HEK293 (cell line): Measurements from ENCODE around the gene TAS2R3.

Source experiments
- RBAK ChIP-seq: fragments of 450-650 bp; formaldehyde crosslinking; IDR thresholded peaks from 2 replicates; pipeline ENCODE4 v1.5.1; 2016; ENCODE audit warnings: missing biosample characterization, missing genetic modification characterization
- ZBTB11 ChIP-seq: fragments of 450-650 bp; formaldehyde crosslinking; conservative IDR thresholded peaks from 2 replicates; pipeline ENCODE4 v1.5.1; 2016; ENCODE audit warnings: low read depth, missing biosample characterization, missing genetic modification characterization
- TF ChIP-seq, protein P1 (sequence below): fragments of 450-650 bp; formaldehyde crosslinking; IDR thresholded peaks from 2 replicates; pipeline ENCODE4 v1.5.1; 2016; ENCODE audit warnings: missing biosample characterization, missing genetic modification characterization

DNA sequence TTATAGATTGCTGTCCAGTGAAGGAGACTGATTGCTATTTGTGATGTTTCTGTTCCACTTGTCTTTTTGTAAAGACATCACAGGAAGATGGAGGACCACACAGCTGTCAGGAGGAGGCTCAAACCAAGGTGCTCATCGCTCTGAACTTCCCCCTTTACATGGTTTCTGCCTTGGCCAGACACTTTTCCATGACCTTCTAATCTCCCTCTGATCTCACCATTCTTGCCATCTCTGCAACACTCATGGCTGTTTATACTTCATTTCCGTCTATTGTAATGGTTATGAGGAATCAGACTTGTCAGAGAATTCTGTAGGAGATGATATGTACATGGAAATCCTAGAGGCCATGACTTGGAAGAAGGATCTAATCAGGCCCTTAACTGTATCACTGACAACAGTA, 24.4 kb downstream of the TAS2R3 start:
- TF ChIP-seq, protein P1, sequence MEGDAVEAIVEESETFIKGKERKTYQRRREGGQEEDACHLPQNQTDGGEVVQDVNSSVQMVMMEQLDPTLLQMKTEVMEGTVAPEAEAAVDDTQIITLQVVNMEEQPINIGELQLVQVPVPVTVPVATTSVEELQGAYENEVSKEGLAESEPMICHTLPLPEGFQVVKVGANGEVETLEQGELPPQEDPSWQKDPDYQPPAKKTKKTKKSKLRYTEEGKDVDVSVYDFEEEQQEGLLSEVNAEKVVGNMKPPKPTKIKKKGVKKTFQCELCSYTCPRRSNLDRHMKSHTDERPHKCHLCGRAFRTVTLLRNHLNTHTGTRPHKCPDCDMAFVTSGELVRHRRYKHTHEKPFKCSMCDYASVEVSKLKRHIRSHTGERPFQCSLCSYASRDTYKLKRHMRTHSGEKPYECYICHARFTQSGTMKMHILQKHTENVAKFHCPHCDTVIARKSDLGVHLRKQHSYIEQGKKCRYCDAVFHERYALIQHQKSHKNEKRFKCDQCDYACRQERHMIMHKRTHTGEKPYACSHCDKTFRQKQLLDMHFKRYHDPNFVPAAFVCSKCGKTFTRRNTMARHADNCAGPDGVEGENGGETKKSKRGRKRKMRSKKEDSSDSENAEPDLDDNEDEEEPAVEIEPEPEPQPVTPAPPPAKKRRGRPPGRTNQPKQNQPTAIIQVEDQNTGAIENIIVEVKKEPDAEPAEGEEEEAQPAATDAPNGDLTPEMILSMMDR (tag by site-specific recombination): no peak
- TF ChIP-seq ZBTB11 (tag by site-specific recombination): no peak
- TF ChIP-seq RBAK (tag by site-specific recombination): no peak
